T47D (cell line): ENCODE results near the gene HOXD1.

Experiments
- DNase-seq, 2 experiments: peaks; one replicate each; pipeline versions ENCODE4 v3.0.0 to v3.0.0-alpha.2; 2011 to 2012; ENCODE audit warnings: low read depth in 1 of 2, low spot score in 1 of 2
- JUND ChIP-seq: IDR thresholded peaks from 2 replicates; pipeline ENCODE4 v1.6.1; 2012; ENCODE audit warnings: low read depth
- in situ Hi-C: cut with HindIII; loops from 2 replicates; pipeline ENCODE4 v1.10.0; 2016; ENCODE audit warnings: low sequenced_read_pairs, low pct_unique_long_range_greater_than_20kb

The HOXD1 gene

DNA sequence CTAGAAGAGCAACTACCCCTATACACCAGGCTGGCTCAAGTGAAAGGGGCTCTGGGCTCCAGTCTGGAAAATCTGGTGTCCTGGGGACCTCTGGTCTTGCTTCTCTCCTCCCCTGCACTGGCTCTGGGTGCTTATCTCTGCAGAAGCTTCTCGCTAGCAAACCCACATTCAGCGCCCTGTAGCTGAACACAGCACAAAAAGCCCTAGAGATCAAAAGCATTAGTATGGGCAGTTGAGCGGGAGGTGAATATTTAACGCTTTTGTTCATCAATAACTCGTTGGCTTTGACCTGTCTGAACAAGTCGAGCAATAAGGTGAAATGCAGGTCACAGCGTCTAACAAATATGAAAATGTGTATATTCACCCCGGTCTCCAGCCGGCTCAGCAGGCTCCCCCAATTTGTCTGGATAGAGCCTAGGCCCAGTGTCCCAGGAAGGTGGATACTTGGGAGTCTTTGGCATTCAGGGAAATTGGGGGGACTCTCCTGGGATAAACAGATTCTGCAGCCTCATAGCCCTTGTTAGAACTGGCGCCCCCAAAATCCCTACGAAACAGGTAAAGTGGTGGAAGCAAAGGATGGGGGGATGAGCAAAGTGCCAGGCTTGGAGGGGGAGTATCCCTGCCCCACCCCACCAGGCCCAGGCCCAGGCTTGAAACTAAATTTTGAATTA, 39.6 kb upstream of the HOXD1 start:
- in situ Hi-C loops = no loop called here
- TF ChIP-seq JUND = no peak
- DNase-seq = no peak

DNA sequence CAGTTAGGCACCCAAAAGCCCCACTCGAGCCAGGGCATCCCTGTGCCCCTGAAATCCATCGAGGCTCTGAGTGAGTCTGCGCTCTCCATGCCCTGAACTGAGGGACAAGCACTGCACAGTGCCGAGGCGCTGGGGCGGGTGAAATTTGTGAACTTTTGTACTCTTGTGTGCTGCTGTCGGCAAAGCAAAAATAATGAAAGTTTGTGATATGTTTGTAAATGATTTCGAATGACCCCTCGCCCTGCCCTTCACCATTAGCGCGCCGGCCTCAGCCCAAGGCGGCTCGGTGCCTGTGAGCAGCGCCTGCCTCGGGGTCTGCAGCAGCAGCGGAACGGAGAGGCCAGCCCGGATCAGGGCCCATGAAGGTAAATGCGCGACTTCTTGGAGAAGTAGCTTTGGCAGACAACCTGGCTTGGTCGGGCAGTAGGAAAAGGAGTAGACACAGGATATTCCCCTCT, 39.0 kb upstream of the HOXD1 start:
- TF ChIP-seq JUND = no peak
- no peak for DNase-seq
- in situ Hi-C loops = no loop called here

DNA sequence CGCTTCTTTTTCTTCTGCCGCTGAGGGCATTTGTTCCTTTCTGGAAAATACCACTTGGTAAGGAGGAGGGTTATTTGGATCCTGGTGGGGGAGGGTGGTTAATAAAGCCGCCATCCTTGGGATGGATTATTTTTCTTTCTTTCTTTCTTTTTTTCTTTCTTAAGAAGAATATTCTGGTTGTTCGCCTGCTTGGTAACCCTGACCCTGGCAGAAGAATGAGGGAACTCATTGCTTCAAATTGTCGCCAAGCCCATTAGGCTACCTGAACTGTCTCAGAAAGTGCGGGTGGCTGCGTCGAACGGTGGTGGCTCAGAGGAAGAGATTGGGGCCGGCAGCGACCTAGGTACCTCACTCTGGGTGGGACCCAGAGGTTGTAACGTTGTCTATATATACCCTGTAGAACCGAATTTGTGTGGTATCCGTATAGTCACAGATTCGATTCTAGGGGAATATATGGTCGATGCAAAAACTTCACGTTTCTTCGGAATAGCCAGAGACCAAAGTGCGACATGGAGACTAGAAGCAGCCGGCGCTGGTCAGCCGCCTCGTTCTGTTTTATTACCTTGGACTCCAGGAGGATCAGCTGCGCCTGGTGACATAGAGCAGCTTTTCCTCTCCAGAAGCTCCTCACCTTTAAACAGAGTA, 38.4 kb upstream of the HOXD1 start:
- in situ Hi-C loops = no loop called here
- DNase-seq = no peak
- TF ChIP-seq JUND = no peak

DNA sequence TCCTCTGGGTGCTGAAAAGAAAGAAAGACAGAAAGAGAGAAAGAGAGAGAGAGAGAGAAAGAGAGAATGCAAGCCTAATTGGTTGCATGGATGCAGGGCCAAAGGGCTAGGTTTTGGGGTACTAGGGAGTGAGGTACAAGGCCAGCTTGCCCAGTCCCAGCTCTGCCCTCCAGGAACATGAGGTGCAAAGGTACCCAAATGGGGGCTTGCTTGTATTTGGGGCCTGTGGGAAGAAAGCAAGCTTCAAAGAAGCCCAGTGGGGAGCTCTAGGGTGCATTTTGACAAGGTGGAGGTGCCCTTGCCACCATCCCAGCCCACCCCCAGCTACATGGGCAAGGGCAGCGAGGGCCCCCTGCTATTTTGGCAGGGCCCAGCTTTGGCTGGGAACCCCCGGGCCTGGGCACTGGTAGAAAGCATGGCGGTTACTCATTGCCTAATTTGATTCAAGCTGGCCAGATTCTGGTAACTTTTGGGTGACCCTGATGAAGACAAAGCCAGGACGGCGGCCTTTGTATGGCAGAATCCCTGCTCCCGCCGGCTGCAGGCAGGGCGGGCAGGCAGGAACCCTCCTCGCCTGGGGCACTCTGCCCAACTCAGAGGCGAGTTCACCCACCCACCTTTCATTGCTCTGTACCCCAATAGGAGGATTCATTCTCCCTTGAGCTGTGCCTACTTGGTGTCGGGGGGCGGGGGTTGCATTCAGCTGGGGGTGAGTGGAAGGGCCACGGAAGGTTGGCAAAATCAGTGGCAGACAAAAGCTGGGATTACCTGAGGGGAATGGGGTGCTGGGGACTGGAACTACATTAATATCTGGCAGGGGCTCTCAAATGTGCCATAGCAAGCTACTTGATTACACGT, 37.7 kb upstream of the HOXD1 start:
- no peak for TF ChIP-seq JUND

DNA sequence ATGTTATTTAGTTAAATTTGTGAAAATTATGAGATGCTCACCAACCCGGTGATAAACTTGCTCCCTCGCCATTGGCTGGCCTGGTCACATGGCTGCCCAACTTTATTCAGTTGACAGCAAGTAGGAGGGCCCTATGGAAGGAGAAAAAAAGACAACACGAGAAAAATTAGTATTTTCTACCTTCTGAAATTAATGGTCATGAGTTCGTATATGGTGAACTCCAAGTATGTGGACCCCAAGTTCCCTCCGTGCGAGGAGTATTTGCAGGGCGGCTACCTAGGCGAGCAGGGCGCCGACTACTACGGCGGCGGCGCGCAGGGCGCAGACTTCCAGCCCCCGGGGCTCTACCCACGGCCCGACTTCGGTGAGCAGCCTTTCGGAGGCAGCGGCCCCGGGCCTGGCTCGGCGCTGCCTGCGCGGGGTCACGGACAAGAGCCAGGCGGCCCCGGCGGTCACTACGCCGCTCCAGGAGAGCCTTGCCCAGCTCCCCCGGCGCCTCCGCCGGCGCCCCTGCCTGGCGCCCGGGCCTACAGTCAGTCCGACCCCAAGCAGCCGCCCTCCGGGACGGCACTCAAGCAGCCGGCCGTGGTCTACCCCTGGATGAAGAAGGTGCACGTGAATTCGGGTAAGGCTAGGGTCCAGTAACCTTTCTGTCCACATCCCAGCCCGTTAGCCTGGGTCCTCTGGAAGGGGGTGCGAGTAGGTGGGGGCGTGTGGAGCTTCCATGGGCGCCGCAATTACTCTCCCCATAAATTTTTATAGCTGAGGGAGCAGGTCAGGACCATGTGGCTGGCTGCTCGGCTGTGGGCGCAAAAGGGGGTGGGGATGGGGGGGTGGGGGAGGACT, 36.8 kb upstream of the HOXD1 start, which contains the start of gene HOXD4:
TSS of gene HOXD4 (plus strand) at position 109 of the 846 bp plus-strand sequence. CDS start at position 193, 84 bp downstream.
- in situ Hi-C loops = no loop called here
- no peak for TF ChIP-seq JUND
- DNase-seq = no peak

More for the DNA sequence above, 37.7 kb upstream of the HOXD1 start:
- in situ Hi-C loops = no loop called here
- DNase-seq = no peak

DNA sequence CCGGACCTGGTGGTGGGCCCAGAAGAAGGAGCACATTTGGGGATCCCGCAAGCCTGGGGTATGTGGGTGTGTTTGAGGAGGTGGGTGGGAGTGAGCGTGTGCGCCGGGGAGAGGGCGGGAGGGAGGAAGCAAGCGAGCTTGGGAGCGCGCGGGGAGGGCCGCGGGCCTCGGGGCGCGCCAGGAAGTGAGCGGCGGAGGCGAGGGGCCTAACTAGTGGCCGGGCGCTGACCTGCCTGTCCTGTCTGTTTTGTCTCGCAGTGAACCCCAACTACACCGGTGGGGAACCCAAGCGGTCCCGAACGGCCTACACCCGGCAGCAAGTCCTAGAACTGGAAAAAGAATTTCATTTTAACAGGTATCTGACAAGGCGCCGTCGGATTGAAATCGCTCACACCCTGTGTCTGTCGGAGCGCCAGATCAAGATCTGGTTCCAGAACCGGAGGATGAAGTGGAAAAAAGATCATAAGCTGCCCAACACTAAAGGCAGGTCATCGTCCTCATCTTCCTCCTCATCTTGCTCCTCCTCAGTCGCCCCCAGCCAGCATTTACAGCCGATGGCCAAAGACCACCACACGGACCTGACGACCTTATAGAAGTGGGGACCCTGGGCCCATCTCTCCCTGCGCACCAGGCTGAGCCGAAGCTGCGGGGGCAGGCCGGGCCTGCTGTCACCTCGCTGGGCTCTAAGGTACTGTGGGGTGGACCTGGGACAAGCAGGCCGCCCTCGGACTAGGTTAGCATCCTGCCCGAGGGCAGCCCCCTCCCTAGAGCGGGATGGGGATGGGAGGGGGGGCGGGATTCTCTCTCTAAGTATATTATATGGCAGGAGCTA, 35.9 kb upstream of the HOXD1 start:
- no peak for DNase-seq
- in situ Hi-C loops = no loop called here
- TF ChIP-seq JUND = no peak

DNA sequence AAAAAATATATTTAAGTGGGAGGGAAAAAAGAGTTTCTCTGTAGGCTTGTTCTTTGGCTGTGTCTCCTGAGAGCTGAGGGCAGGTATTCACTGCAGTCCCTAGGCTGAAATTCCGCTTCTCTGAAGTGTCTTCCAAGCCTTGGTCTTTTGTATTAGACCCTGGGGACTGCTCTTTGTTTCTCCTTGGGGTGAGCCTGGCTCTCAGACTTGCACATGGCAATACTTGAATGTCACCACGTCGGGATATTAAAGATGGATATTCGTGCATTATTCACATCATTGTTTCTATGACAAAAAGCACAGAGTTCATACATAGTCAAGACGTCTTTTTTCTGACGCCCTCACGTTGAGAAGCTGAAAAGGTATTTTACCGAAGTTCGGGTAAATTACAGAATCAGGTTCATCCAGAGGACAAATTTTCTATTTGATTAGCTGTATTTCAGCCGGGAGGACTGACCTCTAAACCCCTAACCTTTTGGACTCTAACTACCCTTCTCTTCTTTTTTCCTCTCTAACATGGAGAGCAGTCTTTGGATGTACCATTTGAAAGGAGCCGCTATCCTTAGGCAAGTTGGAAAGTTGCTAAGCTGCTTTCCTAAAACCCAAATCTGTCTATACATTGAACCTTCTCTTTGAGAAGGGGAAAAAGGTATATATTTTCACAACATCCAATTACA, 33.8 kb upstream of the HOXD1 start:
- no peak for DNase-seq
- in situ Hi-C loops = no loop called here

DNA sequence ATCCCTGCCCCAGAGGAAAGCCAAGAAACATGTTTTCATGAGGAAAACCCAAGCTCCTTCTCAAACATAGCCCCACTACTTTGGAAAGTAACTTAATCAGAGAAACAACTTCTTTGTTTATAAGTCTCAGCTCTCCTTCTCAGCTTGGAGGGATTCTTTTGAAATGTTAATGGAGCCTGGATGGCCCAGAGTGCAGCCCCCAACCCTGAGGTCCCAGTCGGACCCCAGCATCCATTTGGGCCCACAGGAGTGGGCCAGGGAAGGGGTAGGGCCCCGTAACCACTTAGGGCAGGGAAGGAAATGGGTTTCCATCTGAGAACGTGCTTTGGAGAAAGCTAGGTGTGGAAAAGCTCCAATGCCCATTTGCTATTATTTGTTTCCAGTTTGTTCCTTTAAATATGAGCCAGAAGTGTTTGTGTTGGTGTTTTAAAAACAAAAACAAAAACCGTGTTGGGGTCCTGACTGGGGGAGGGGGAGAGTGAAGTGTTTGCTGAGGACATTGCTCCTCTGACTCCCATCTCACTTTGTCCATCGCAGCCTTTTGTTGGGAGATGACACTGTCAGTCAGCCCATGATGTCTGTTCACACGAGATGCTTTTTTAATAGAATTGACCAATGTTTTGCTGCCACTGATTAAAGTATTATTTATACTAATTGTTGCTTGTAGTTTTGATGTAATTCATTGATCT, 33.0 kb upstream of the HOXD1 start:
- no peak for TF ChIP-seq JUND
- DNase-seq = no peak
- in situ Hi-C loops = no loop called here

More for the DNA sequence above, 33.8 kb upstream of the HOXD1 start:
- no peak for TF ChIP-seq JUND

DNA sequence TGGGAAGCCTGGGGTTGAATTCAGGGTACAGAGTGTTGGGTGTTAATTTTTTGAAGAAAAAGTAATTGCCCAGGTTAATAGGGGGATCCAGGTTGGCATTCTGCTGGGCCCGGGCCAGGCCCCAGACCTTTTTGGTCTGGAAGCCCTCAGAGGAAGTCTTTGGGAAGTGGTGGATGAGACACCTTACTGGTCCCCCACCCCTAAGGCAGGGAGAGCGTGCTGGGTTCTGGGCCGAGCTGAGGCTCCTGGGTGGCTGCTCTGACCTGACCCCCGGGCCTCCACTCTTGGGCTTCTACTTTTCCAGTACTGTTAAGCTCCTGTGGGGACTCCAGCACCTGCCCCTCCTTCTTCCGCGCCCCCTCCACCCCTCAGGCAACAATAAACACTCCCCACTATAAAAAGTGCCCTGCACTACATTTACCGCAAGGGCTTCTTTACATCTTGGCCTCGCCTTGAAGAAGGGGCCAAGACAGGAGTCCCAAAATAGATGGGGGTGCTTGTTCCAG, 32.1 kb upstream of the HOXD1 start:
- in situ Hi-C loops = no loop called here

DNA sequence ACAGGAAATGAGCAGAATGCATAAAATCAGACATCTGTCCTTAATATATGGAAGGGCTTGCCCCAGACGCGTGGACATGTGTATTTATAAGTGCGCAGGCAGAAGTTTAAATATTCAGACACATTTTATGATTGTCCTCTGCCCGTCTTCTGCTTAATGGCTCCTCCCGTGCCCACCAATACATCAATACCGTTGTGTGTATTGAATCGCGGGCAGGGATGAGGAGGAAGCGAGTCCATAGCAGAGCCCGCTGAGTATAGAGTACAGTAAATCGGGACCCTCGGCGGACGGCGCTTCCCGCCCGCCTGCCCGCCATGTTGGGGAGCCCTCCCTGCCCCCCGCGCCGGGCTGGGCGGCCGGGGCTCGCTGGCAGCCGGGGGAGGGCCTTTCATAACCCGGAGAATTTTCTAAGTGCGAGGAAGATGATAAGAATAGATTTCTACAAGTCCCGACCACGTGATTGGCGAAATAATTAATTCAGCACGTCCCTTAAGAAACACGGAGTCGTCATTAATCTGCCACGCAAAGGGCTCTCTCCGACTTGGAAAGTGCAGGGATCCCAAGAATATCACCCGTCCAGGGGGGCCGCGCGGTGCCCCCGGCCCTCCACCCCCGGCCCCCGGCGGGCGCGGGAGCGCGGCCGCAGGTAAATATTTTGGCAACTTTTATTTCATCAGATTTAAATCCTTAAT, 31.5 kb upstream of the HOXD1 start, which contains the start of gene HOXD3:
TSS of gene HOXD3 (plus strand) at position 501 of the 692 bp plus-strand sequence. CDS start 11,808 bp downstream, outside the sequence.
- TF ChIP-seq JUND = no peak
- in situ Hi-C loops = no loop called here

More for the DNA sequence above, 32.1 kb upstream of the HOXD1 start:
- TF ChIP-seq JUND = no peak
- DNase-seq = no peak

More for the DNA sequence above, 31.5 kb upstream of the HOXD1 start, which contains the start of gene HOXD3:
- DNase-seq = no peak
